NB4 (cell line): Measurements from ENCODE around the gene CC2D1A.

Source experiments
- MAX ChIP-seq: IDR thresholded peaks from 2 replicates; pipeline ENCODE4 v1.6.1; 2011; ENCODE audit warnings: low read depth, low read length
- POLR2A ChIP-seq: IDR thresholded peaks from 2 replicates; pipeline ENCODE4 v1.6.1; 2011; ENCODE audit warnings: mild to moderate bottlenecking; ENCODE audit not compliant: insufficient read length; ENCODE audit errors: extremely low read depth
- TF ChIP-seq, protein P1 (sequence below): IDR thresholded peaks from one replicate; pipeline ENCODE4 v1.5.1; 2012; ENCODE audit warnings: low read depth, low read length

GRCh38 chr19:13906521-13906904, 512 bp downstream of the CC2D1A start:
- TF ChIP-seq, protein P1, sequence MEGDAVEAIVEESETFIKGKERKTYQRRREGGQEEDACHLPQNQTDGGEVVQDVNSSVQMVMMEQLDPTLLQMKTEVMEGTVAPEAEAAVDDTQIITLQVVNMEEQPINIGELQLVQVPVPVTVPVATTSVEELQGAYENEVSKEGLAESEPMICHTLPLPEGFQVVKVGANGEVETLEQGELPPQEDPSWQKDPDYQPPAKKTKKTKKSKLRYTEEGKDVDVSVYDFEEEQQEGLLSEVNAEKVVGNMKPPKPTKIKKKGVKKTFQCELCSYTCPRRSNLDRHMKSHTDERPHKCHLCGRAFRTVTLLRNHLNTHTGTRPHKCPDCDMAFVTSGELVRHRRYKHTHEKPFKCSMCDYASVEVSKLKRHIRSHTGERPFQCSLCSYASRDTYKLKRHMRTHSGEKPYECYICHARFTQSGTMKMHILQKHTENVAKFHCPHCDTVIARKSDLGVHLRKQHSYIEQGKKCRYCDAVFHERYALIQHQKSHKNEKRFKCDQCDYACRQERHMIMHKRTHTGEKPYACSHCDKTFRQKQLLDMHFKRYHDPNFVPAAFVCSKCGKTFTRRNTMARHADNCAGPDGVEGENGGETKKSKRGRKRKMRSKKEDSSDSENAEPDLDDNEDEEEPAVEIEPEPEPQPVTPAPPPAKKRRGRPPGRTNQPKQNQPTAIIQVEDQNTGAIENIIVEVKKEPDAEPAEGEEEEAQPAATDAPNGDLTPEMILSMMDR = no peak
- TF ChIP-seq POLR2A (no peak), MAX (no peak)
